Measurements from ENCODE around the gene FER. TPM values are rescaled to one million over a fixed set of nuclear protein-coding genes. Genes with fewer than 3 reads are reported as not detected.

The FER gene
- total and polyA plus RNA-seq, 10 of the 15 experiments (the other 5 are each of a cell fraction or from before 2014, with no cell fraction given), result 4.4 to 19.1 (median 9.6) TPM

- peak; percentile 49; the same call in 2 of the 3 replicates for ATAC-seq
- ChIA-PET RAD21 (ENCODE audit: unreplicated experiment) (no interaction called here), SMC1A (ENCODE audit: uncharacterized antibody, unreplicated experiment) (no interaction called here)
Measured at GRCh38 chr5:108715408-108715807, 32.3 kb upstream of the FER start.

GRCh38 chr5:108720391-108720790 lies 27.3 kb upstream of the FER start:
- in situ Hi-C loops (cut with MboI) (no loop called here), intact Hi-C loops (cut with micrococcal nuclease; ENCODE audit: unreplicated experiment) (loop anchor here (10.0 kb wide), 1 partner anchor 684 kb away; the partner anchor contains the start of gene PJA2)
- DNase-seq (ENCODE audit: low read depth, low spot score) (peak; percentile 55), FAIRE-seq (no peak), ATAC-seq (peak; percentile 96)
- Histone ChIP-seq H3K36me3 (ENCODE audit: control insufficient read depth in 2 of 2, insufficient read depth in 2 of 2, low read length in 1 of 2) (no peaks in the 10 kb centered on the region), H3K4me3 (no peak overlapping the region), H3K27me3 (replicated peaks in 1 of 2; ENCODE audit: control insufficient read depth in 2 of 2, insufficient read depth in 2 of 2, low read length in 1 of 2) (no peaks in the 10 kb centered on the region), H3K9ac (ENCODE audit: control insufficient read depth, insufficient read depth, low read length) (no peak overlapping the region), H3K9me3 (replicated peaks; ENCODE audit: control insufficient read depth, insufficient read depth, low read length) (no peaks in the 10 kb centered on the region), H4K20me1 (ENCODE audit: control insufficient read depth, insufficient read depth) (no peaks in the 10 kb centered on the region), H2AFZ (ENCODE audit: control insufficient read depth, low read depth, low read length) (no peak overlapping the region; the same call in 1 of the 2 replicates), H3K27ac (ENCODE audit: control insufficient read depth, insufficient read depth) (no peak overlapping the region), H3K4me1 (ENCODE audit: control insufficient read depth, insufficient read depth, low read length) (peaks cover 7% of the 10 kb centered on the region), H3K4me2 (ENCODE audit: control insufficient read depth, insufficient read depth) (no peak overlapping the region), H3K79me2 (ENCODE audit: control insufficient read depth, insufficient read depth, low read length) (no peaks in the 10 kb centered on the region)
- SMC1A ChIA-PET (ENCODE audit: uncharacterized antibody, unreplicated experiment), result no interaction called here
- CTCF ChIA-PET, result interaction anchor here (1.3 kb wide), 1 partner anchor 10 kb away, joined by 3 read pairs; no protein-coding TSS in a partner anchor
- RAD21 ChIA-PET (ENCODE audit: unreplicated experiment), result no interaction called here
- POLR2A ChIA-PET, result no interaction called here
- BruUV-seq (replicated peaks), result no TSS peak
- TF ChIP-seq TAF1 (IDR thresholded peaks at IDR 0.05; ENCODE audit: borderline replicate concordance, low read depth, low read length) (no peak), IRF4 (IDR thresholded peaks at IDR 0.05; ENCODE audit: low read depth, low read length) (peak; percentile 77; the same call in 1 of the 2 replicates), FOXM1 (IDR thresholded peaks at IDR 0.05; ENCODE audit: low read depth, low read length) (peak; percentile 76; the same call in 1 of the 2 replicates), CREM (IDR thresholded peaks at IDR 0.05; ENCODE audit: low read depth) (peak; percentile 73; the same call in 1 of the 2 replicates), CREB1 (IDR thresholded peaks at IDR 0.05; ENCODE audit: low read depth) (0 out of 2 replicates have a peak, but pooled peaks have one; percentile 27), BCL3 (IDR thresholded peaks at IDR 0.05; ENCODE audit: borderline replicate concordance, insufficient read depth, low read depth, low read length, poor library complexity, severe bottlenecking) (no peak), MEF2B (IDR thresholded peaks at IDR 0.05; ENCODE audit: partially characterized antibody, poor library complexity, severe bottlenecking) (peak; percentile 85), CBX5 (IDR thresholded peaks at IDR 0.05; ENCODE audit: low read depth) (0 out of 2 replicates have a peak, but pooled peaks have one; percentile 30), ELK1 (IDR thresholded peaks at IDR 0.05; ENCODE audit: low read depth, low read length) (no peak), IKZF2 (IDR thresholded peaks at IDR 0.05) (peak; percentile 45 to 69; a peak in 3 of 4 replicates), ETV6 (conservative IDR thresholded peaks at IDR 0.05 in 1 of 2, IDR thresholded peaks at IDR 0.05 in 1 of 2; ENCODE audit: borderline replicate concordance in 1 of 2, low read depth in 1 of 2) (peak in 1 of 2 experiments; percentile 78; a peak in 2 of 4 replicates), RUNX3 (IDR thresholded peaks at IDR 0.05; ENCODE audit: low read length) (peak; percentile 87), RBBP5 (conservative IDR thresholded peaks at IDR 0.05) (no peak), SUPT20H (IDR thresholded peaks at IDR 0.05; ENCODE audit: borderline replicate concordance, control insufficient read depth, low read depth, low read length) (no peak), ZBED1 (IDR thresholded peaks at IDR 0.05; ENCODE audit: borderline replicate concordance) (peak; percentile 73; the same call in 1 of the 2 replicates), DPF2 (IDR thresholded peaks at IDR 0.05) (peak; percentile 71; the same call in 1 of the 2 replicates)

More at GRCh38 chr5:108715408-108715807, 32.3 kb upstream of the FER start:
- Histone ChIP-seq H3K4me1 (ENCODE audit: control insufficient read depth, insufficient read depth, low read length) (peaks cover 2% of the 10 kb centered on the region), H3K4me3 (no peak overlapping the region), H3K9ac (ENCODE audit: control insufficient read depth, insufficient read depth, low read length) (no peak overlapping the region), H2AFZ (ENCODE audit: control insufficient read depth, low read depth, low read length) (no peak overlapping the region), H3K79me2 (ENCODE audit: control insufficient read depth, insufficient read depth, low read length) (no peaks in the 10 kb centered on the region), H4K20me1 (ENCODE audit: control insufficient read depth, insufficient read depth) (no peaks in the 10 kb centered on the region), H3K36me3 (ENCODE audit: control insufficient read depth in 2 of 2, insufficient read depth in 2 of 2, low read length in 1 of 2) (no peaks in the 10 kb centered on the region), H3K4me2 (ENCODE audit: control insufficient read depth, insufficient read depth) (no peak overlapping the region), H3K27ac (ENCODE audit: control insufficient read depth, insufficient read depth) (no peak overlapping the region), H3K27me3 (replicated peaks in 1 of 2; ENCODE audit: control insufficient read depth in 2 of 2, insufficient read depth in 2 of 2, low read length in 1 of 2) (no peaks in the 10 kb centered on the region), H3K9me3 (replicated peaks; ENCODE audit: control insufficient read depth, insufficient read depth, low read length) (no peaks in the 10 kb centered on the region)
- WGBS (ENCODE audit: insufficient coverage, insufficient replicate concordance, low lambda C conversion rate, missing lambda C conversion rate), result 85% methylated on average over 3 of the region's 3 CpGs
- intact Hi-C loops (cut with micrococcal nuclease; ENCODE audit: unreplicated experiment), result no loop called here
- in situ Hi-C loops (cut with MboI), result no loop called here
- no TSS peak for BruUV-seq (replicated peaks)
- FAIRE-seq (no peak), DNase-seq (ENCODE audit: low read depth, low spot score) (no peak)
- TF ChIP-seq HCFC1 (IDR thresholded peaks at IDR 0.05; ENCODE audit: low read length) (no peak), CREB1 (IDR thresholded peaks at IDR 0.05; ENCODE audit: low read depth) (no peak)
- POLR2A ChIA-PET, result no interaction called here
- CTCF ChIA-PET, result no interaction called here
